H1 (cell line): Measurements from ENCODE around the gene CLDN8. TPM values are rescaled to one million over a fixed set of nuclear protein-coding genes. Genes with fewer than 3 reads are reported as not detected.

Source experiments
- CTCF ChIA-PET: fragments of 300-600 bp; sonication (Branson Sonifier 250); formaldehyde crosslinking; loops from one replicate; lab custom pipeline; 2021; ENCODE audit not compliant: partially characterized antibody; lab: Charles Lee
- POLR2A ChIA-PET: fragments of 300-600 bp; sonication (Branson Sonifier 250); formaldehyde crosslinking; loops from one replicate; lab custom pipeline; 2021; ENCODE audit warnings: inconsistent platforms; ENCODE audit not compliant: partially characterized antibody; lab: Charles Lee
- DNase-seq, 2 experiments: peaks; one replicate each; pipeline versions ENCODE4 v3.0.0 to v3.0.0-alpha.2; 2010 to 2022; ENCODE audit warnings: low spot score in 2 of 2, low read depth in 1 of 2, mixed read lengths in 1 of 2
- FAIRE-seq: peaks from 2 replicates; lab custom pipeline; 2011; peaks lifted over from hg19 to GRCh38; lab: Jason Lieb, UNC
- H2AFZ ChIP-seq: 2 replicates; pipeline ENCODE4 v1.8.1; 2012; ENCODE audit warnings: low read length, inconsistent platforms
- H2AK5ac ChIP-seq: 2 replicates; pipeline ENCODE4 v1.6.1; 2013; ENCODE audit warnings: low read depth, low read length
- H2BK120ac ChIP-seq: replicated peaks from 2 replicates; pipeline ENCODE3; 2013; ENCODE audit warnings: low read depth, low read length, inconsistent platforms
- H2BK12ac ChIP-seq: 2 replicates; pipeline ENCODE4 v1.6.1; 2013; ENCODE audit warnings: low read depth, low read length
- H2BK15ac ChIP-seq: 2 replicates; pipeline ENCODE4 v1.6.1; 2013; ENCODE audit warnings: low read length
- H2BK20ac ChIP-seq: 2 replicates; pipeline ENCODE4 v1.6.1; 2013; ENCODE audit warnings: low read length
- H2BK5ac ChIP-seq: 2 replicates; pipeline ENCODE4 v1.6.1; 2013; ENCODE audit warnings: low read depth, low read length
- H3K14ac ChIP-seq: 2 replicates; pipeline ENCODE4 v1.6.1; 2013; ENCODE audit warnings: inconsistent platforms; ENCODE audit not compliant: insufficient read length
- H3K18ac ChIP-seq: 2 replicates; pipeline ENCODE4 v1.6.1; 2013; ENCODE audit warnings: low read length; ENCODE audit errors: extremely low read depth
- H3K23ac ChIP-seq: 2 replicates; pipeline ENCODE4 v1.6.1; 2013; ENCODE audit warnings: inconsistent platforms; ENCODE audit not compliant: insufficient read length
- H3K23me2 ChIP-seq: 2 replicates; pipeline ENCODE4 v1.6.1; 2013; ENCODE audit warnings: low read depth, low read length
- H3K27ac ChIP-seq: 2 replicates; pipeline ENCODE4 v1.6.1; 2011; ENCODE audit warnings: low read depth, low read length, inconsistent platforms
- H3K27me3 ChIP-seq, 4 experiments: replicated peaks in 1 of 4; 1 replicate in 1 of 4; 2 replicates in 3 of 4; pipeline versions ENCODE4 v1.6.1 to v1.8.1; 2011 to 2013; ENCODE audit warnings: low read length in 3 of 4, mild to moderate bottlenecking in 3 of 4, inconsistent platforms in 2 of 4, mixed read lengths in 2 of 4, moderate library complexity in 1 of 4; ENCODE audit not compliant: control insufficient read depth in 3 of 4, insufficient read depth in 3 of 4; ENCODE audit errors: extremely low read depth in 1 of 4
- H3K36me3 ChIP-seq, 4 experiments: 2 replicates each; pipeline versions ENCODE4 v1.6.1 to v1.8.1; 2011 to 2013; ENCODE audit warnings: mild to moderate bottlenecking in 4 of 4, low read length in 3 of 4, moderate library complexity in 2 of 4, control low read depth in 1 of 4, inconsistent platforms in 1 of 4; ENCODE audit not compliant: insufficient read depth in 4 of 4, control insufficient read depth in 2 of 4
- H3K4ac ChIP-seq: replicated peaks from 2 replicates; pipeline ENCODE3; 2013; ENCODE audit warnings: low read length, low read depth, mixed read lengths, inconsistent platforms; ENCODE audit not compliant: insufficient read length
- H3K4me1 ChIP-seq, 4 experiments: replicated peaks in 1 of 4; 1 replicate in 1 of 4; 2 replicates in 3 of 4; pipeline versions ENCODE4 v1.6.1 to v1.8.1; 2011 to 2013; ENCODE audit warnings: low read length in 3 of 4, inconsistent platforms in 2 of 4, mixed read lengths in 1 of 4; ENCODE audit not compliant: insufficient read depth in 4 of 4, control insufficient read depth in 3 of 4
- H3K4me2 ChIP-seq, 2 experiments: 2 replicates each; pipeline versions ENCODE4 v1.6.1 to v1.8.1; 2011 to 2013; ENCODE audit warnings: low read depth in 2 of 2, low read length in 2 of 2, control low read depth in 1 of 2, inconsistent platforms in 1 of 2, mild to moderate bottlenecking in 1 of 2; ENCODE audit not compliant: insufficient read depth in 1 of 2
- H3K4me3 ChIP-seq, 4 experiments: fragments of 200-600, 300-600 bp in 1 of 4; sonication (generic), shearing (Covaris generic), sonication (Bioruptor Twin) in 1 of 4; 2 replicates each; pipeline versions ENCODE4 v1.5.1 to v1.8.1; 2011 to 2016; ENCODE audit warnings: low read length in 4 of 4, low read depth in 3 of 4, control low read depth in 2 of 4, inconsistent platforms in 2 of 4, mild to moderate bottlenecking in 2 of 4, mixed read lengths in 1 of 4, moderate library complexity in 1 of 4; ENCODE audit not compliant: insufficient read depth in 2 of 4; ENCODE audit errors: extremely low read depth in 1 of 4
- H3K56ac ChIP-seq: replicated peaks from 2 replicates; pipeline ENCODE3; 2013; ENCODE audit warnings: low read depth, mild to moderate bottlenecking, mixed read lengths, low read length, inconsistent platforms; ENCODE audit not compliant: insufficient read length
- H3K79me1 ChIP-seq: 2 replicates; pipeline ENCODE4 v1.6.1; 2013; ENCODE audit warnings: low read depth, low read length, control low read depth
- H3K79me2 ChIP-seq, 2 experiments: 2 replicates each; pipeline versions ENCODE4 v1.6.1 to v1.8.1; 2012 to 2013; ENCODE audit warnings: low read length in 2 of 2, mild to moderate bottlenecking in 2 of 2, inconsistent platforms in 1 of 2; ENCODE audit not compliant: insufficient read depth in 2 of 2, control insufficient read depth in 1 of 2
- H3K9ac ChIP-seq, 4 experiments: replicated peaks in 1 of 4; 1 replicate in 1 of 4; 2 replicates in 3 of 4; pipeline versions ENCODE4 v1.6.1 to v1.8.1; 2011 to 2013; ENCODE audit warnings: low read depth in 3 of 4, low read length in 3 of 4, control low read depth in 2 of 4, mild to moderate bottlenecking in 2 of 4, moderate library complexity in 2 of 4, inconsistent platforms in 1 of 4; ENCODE audit errors: extremely low read depth in 1 of 4
- H3K9me3 ChIP-seq, 2 experiments: 2 replicates each; pipeline versions ENCODE4 v1.6.1 to v1.8.1; 2012 to 2013; ENCODE audit warnings: mild to moderate bottlenecking in 2 of 2, moderate library complexity in 2 of 2, control low read depth in 1 of 2, inconsistent platforms in 1 of 2, low read depth in 1 of 2, low read length in 1 of 2, mixed read lengths in 1 of 2; ENCODE audit not compliant: insufficient read depth in 2 of 2
- H4K20me1 ChIP-seq, 2 experiments: replicated peaks in 1 of 2; 2 replicates each; pipeline versions ENCODE3 to v1.8.1; 2011 to 2013; ENCODE audit warnings: inconsistent platforms in 2 of 2, low read length in 2 of 2, mild to moderate bottlenecking in 1 of 2; ENCODE audit not compliant: insufficient read depth in 2 of 2, control insufficient read depth in 1 of 2
- H4K5ac ChIP-seq: 2 replicates; pipeline ENCODE4 v1.6.1; 2013; ENCODE audit warnings: low read length, low read depth, mixed read lengths, inconsistent platforms; ENCODE audit not compliant: insufficient read length
- H4K8ac ChIP-seq: 2 replicates; pipeline ENCODE4 v1.8.0; 2013; ENCODE audit warnings: mild to moderate bottlenecking, moderate library complexity, low read length, inconsistent platforms; ENCODE audit not compliant: insufficient read depth; ENCODE audit errors: extremely low read depth
- H4K91ac ChIP-seq: replicated peaks from 2 replicates; pipeline ENCODE3; 2013; ENCODE audit warnings: low read length, mixed read lengths, inconsistent platforms; ENCODE audit not compliant: insufficient read length
- CTCF ChIP-seq, 3 experiments: IDR thresholded peaks; 1 replicate in 2 of 3; 2 replicates in 1 of 3; pipeline versions ENCODE4 v1.5.1 to v1.6.1; 2011; ENCODE audit warnings: low read length in 3 of 3, mild to moderate bottlenecking in 3 of 3, inconsistent platforms in 2 of 3, low read depth in 1 of 3, moderate library complexity in 1 of 3; ENCODE audit not compliant: insufficient read depth in 1 of 3; ENCODE audit errors: control extremely low read depth in 1 of 3
- EP300 ChIP-seq, 2 experiments: IDR thresholded peaks; 1 replicate in 1 of 2; 2 replicates in 1 of 2; pipeline ENCODE4 v1.6.1; 2011 to 2012; ENCODE audit warnings: low read depth in 2 of 2, low read length in 2 of 2, mild to moderate bottlenecking in 2 of 2, borderline replicate concordance in 1 of 2, inconsistent platforms in 1 of 2, moderate library complexity in 1 of 2
- KDM4A ChIP-seq: IDR thresholded peaks from one replicate; pipeline ENCODE4 v1.7.1; 2012; ENCODE audit warnings: low read depth, mild to moderate bottlenecking, moderate library complexity, low read length, inconsistent platforms; ENCODE audit not compliant: severe bottlenecking
- MAX ChIP-seq: IDR thresholded peaks from 2 replicates; pipeline ENCODE4 v1.6.1; 2012; ENCODE audit warnings: inconsistent platforms
- PHF8 ChIP-seq: fragments of 200-600 bp; sonication (generic); conservative IDR thresholded peaks from 2 replicates; pipeline ENCODE4 v1.7.1; 2012; ENCODE audit warnings: low read depth, mild to moderate bottlenecking, inconsistent platforms, low read length, moderate library complexity
- RAD21 ChIP-seq, 2 experiments: IDR thresholded peaks in 1 of 2; conservative IDR thresholded peaks in 1 of 2; 2 replicates each; pipeline ENCODE4 v1.6.1; 2011; ENCODE audit warnings: low read depth in 2 of 2, low read length in 2 of 2, improper control_type of control experiment in 1 of 2, inconsistent platforms in 1 of 2, mild to moderate bottlenecking in 1 of 2, moderate library complexity in 1 of 2
- RNF2 ChIP-seq: fragments of 200-900, 300-1000 bp; sonication (generic); IDR thresholded peaks from 2 replicates; pipeline ENCODE4 v1.7.1; 2016; ENCODE audit warnings: borderline replicate concordance, low read depth, mild to moderate bottlenecking, antibody characterized with exemption, low read length; ENCODE audit not compliant: poor library complexity, severe bottlenecking; ENCODE audit errors: missing control alignments
- SIN3A ChIP-seq, 2 experiments: IDR thresholded peaks in 1 of 2; conservative IDR thresholded peaks in 1 of 2; 2 replicates each; pipeline ENCODE4 v1.6.1; 2011 to 2012; ENCODE audit warnings: low read length in 2 of 2, improper control_type of control experiment in 1 of 2, low read depth in 1 of 2, mild to moderate bottlenecking in 1 of 2
- SRF ChIP-seq: IDR thresholded peaks from 2 replicates; pipeline ENCODE4 v1.6.1; 2011; ENCODE audit warnings: mild to moderate bottlenecking, low read depth, low read length, moderate library complexity
- WGBS, 2 experiments: shearing (Covaris generic) in 1 of 2; methylation state at CpG; one replicate each; pipeline versions ENCODE4 v1.1.6 to v1.1.7; 2013 to 2015; ENCODE audit warnings: low lambda C conversion rate in 2 of 2, mixed read lengths in 2 of 2, inconsistent platforms in 1 of 2, low coverage in 1 of 2, missing lambda C conversion rate in 1 of 2; ENCODE audit not compliant: insufficient replicate concordance in 2 of 2, insufficient coverage in 1 of 2, insufficient read length in 1 of 2; ENCODE audit errors: extremely low coverage in 1 of 2, missing lambda C conversion rate in 1 of 2; 5-methylcytosine and 5-hydroxymethylcytosine counted together
- polyA plus RNA-seq, 7 experiments: library from polyadenylated mRNA; depleted of rRNA in 3 of 7; stranded (reverse) in 5 of 7; unstranded in 2 of 7; fragments of >200 nt in 5 of 7; fragments of 200-250 nt in 2 of 7; gene quantifications; 1 replicate in 5 of 7; 2 replicates in 1 of 7; 4 replicates in 1 of 7; pipeline versions ENCODE4 v1.2.1 to v1.2.3, GENCODE V29; 2011 to 2013; ENCODE audit warnings: missing spikeins in 2 of 7, mixed read lengths in 2 of 7
- total RNA-seq: library from RNA; stranded (reverse); fragmentation: NEBNext Ultra II Directional; extraction: Animal tissue kit (Norgen Biotek cat#: 25700); gene quantifications from 2 replicates; pipeline ENCODE4 v1.2.1, GENCODE V29; 2021

The CLDN8 gene
- total and polyA plus RNA-seq, 2 of the 8 experiments (the other 6 are each of a cell fraction or from before 2014, with no cell fraction given), result not detected

DNA sequence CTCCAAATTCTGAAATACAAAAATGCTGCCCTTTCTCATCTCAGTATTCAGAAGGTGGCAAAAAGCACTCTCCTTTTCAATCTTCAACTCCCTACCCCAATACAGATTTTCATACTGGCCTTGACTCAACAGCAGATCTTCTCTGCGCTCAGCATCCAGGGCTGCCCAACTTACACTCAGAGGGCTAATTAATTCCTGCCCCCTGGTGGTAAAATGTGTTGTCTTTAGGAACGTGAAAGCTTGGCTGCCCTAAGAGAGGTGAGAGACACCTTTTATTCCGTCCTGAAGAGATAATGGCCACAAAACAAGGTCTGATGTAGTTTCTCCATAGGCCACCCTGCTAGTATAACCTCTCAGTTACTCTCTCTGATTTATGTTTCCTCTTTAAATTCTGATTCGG, 41.9 kb upstream of the CLDN8 start:
- Histone ChIP-seq H2BK15ac (no peak overlapping the region), H3K9me3 (no peaks in the 10 kb centered on the region), H3K79me1 (no peaks in the 10 kb centered on the region), H3K27me3 (no peaks in the 10 kb centered on the region), H3K14ac (no peak overlapping the region), H3K79me2 (no peaks in the 10 kb centered on the region), H2BK20ac (no peak overlapping the region), H3K4me3 (no peak overlapping the region), H2AK5ac (no peak overlapping the region), H4K20me1 (no peaks in the 10 kb centered on the region), H3K9ac (no peak overlapping the region), H3K18ac (no peak overlapping the region), H2AFZ (no peak overlapping the region; the same call in 1 of the 2 replicates), H4K5ac (no peak overlapping the region), H2BK12ac (no peak overlapping the region), H2BK5ac (no peak overlapping the region), H4K8ac (no peak overlapping the region), H3K36me3 (no peaks in the 10 kb centered on the region), H3K4me1 (no peaks in the 10 kb centered on the region), H4K91ac (no peak overlapping the region), H3K23me2 (no peaks in the 10 kb centered on the region), H2BK120ac (no peak overlapping the region), H3K4ac (no peak overlapping the region), H3K56ac (no peak overlapping the region), H3K23ac (no peak overlapping the region), H3K4me2 (no peak overlapping the region), H3K27ac (no peak overlapping the region)
- CTCF ChIA-PET, result interaction anchor here (0.6 to 3.0 kb wide), 15 partner anchors 11 to 493 kb away, joined by 3 to 16 read pairs (median 4); partner anchors contain the start of gene KRTAP24-1
- 60% methylated on average over 4 of the region's 4 CpGs; no CpG with 5 or more reads in 1 of the 2 experiments for WGBS, 2 experiments
- POLR2A ChIA-PET, result interaction anchor here (0.6 kb wide), 1 partner anchor 421 kb away, joined by 3 read pairs; no protein-coding TSS in a partner anchor
- TF ChIP-seq KDM4A (no peak), EP300 (IDR thresholded peaks at IDR 0.05; ENCODE audit: borderline replicate concordance in 1 of 2, low read depth in 2 of 2, low read length in 2 of 2) (no peak), RAD21 (IDR thresholded peaks at IDR 0.05 in 1 of 2, conservative IDR thresholded peaks at IDR 0.05 in 1 of 2; ENCODE audit: low read depth in 2 of 2, low read length in 2 of 2) (peak; percentile 64 to 67), SRF (no peak), MAX (no peak), PHF8 (no peak), SIN3A (conservative IDR thresholded peaks at IDR 0.05 in 1 of 2, IDR thresholded peaks at IDR 0.05 in 1 of 2; ENCODE audit: low read depth in 1 of 2, low read length in 2 of 2) (no peak), RNF2 (no peak), CTCF (IDR thresholded peaks at IDR 0.05; ENCODE audit: control extremely low read depth in 1 of 3, insufficient read depth in 1 of 3, low read depth in 1 of 3, low read length in 3 of 3) (peak; percentile 14 to 65 (median 58))
- DNase-seq (peak in 1 of 2 experiments; percentile 48), FAIRE-seq (peak; percentile 39)
